HG03066 (cell line): Measurements from ENCODE around the gene MIEF1.
"Not testable (repeated sequence)": the region's sequence is repeated elsewhere in the genome, so short reads cannot be mapped to it uniquely, and the experiment has no call there.

Experiments
- ATAC-seq: cut with Tn5 transposase; IDR thresholded peaks from one replicate; pipeline ENCODE4 v1.9.1; 2021; ENCODE audit warnings: low read depth; ENCODE audit not compliant: unreplicated experiment

MIEF1 gene

GRCh38 chr22:39511226-39511625 is 9.1 kb downstream of the MIEF1 start:
- ATAC-seq, result no peak

- no peak for ATAC-seq
Observed at GRCh38 chr22:39512026-39512425, 9.9 kb downstream of the MIEF1 start.

GRCh38 chr22:39513791-39514190 is 11.7 kb downstream of the MIEF1 start:
- no peak for ATAC-seq

GRCh38 chr22:39514373-39514973 is 12.4 kb downstream of the MIEF1 start:
- no peak for ATAC-seq

- no peak for ATAC-seq
Observed at GRCh38 chr22:39515266-39516050, 13.4 kb downstream of the MIEF1 start.

GRCh38 chr22:39517470-39517869 is 15.4 kb downstream of the MIEF1 start:
- ATAC-seq, result no peak

GRCh38 chr22:39518144-39518786 is 16.2 kb downstream of the MIEF1 start:
- no peak for ATAC-seq

GRCh38 chr22:39518996-39519680 is 17.0 kb downstream of the MIEF1 start:
- ATAC-seq, result no peak

GRCh38 chr22:39519681-39520225 is 17.7 kb downstream of the MIEF1 start:
- ATAC-seq, result peak; percentile 82

- ATAC-seq, result peak; percentile 40
Observed at GRCh38 chr22:39520226-39521105, 18.4 kb downstream of the MIEF1 start, which contains the start of gene ATF4. TSS of gene ATF4 (plus strand) at chr22:39520562. CDS start at chr22:39521446, 884 bp downstream.

- not testable (repeated sequence) for ATAC-seq
Observed at GRCh38 chr22:39521106-39521885, 19.2 kb downstream of the MIEF1 start.

- not testable (repeated sequence) for ATAC-seq
Observed at GRCh38 chr22:39522091-39522490, 20.0 kb downstream of the MIEF1 start.

GRCh38 chr22:39522567-39523300 is 20.6 kb downstream of the MIEF1 start:
- ATAC-seq, result no peak

GRCh38 chr22:39524089-39524752 is 22.1 kb downstream of the MIEF1 start:
- no peak for ATAC-seq

GRCh38 chr22:39524753-39525657 is 22.9 kb downstream of the MIEF1 start:
- ATAC-seq, result no peak

- ATAC-seq, result no peak
Observed at GRCh38 chr22:39525658-39525975, 23.5 kb downstream of the MIEF1 start.

GRCh38 chr22:39526736-39527171 is 24.7 kb downstream of the MIEF1 start:
- no peak for ATAC-seq
